ENCODE results near the gene PFDN1.

GRCh38 chr5:140236891-140237598 lies 65.9 kb downstream of the PFDN1 start:
- TF ChIP-seq CTCF (IDR thresholded peaks at IDR 0.05) = no peak
- no peak for TF ChIP-seq POLR2AphosphoS5 (IDR thresholded peaks at IDR 0.05)
- TF ChIP-seq POLR2A (IDR thresholded peaks at IDR 0.05) = no peak
- TF ChIP-seq EP300 (IDR thresholded peaks at IDR 0.05; ENCODE audit: low read depth) = no peak

All from transverse colon (tissue), 4 donors.